B cell (primary cell): ENCODE data around the gene AP5M1.

Experiments
- EZH2 ChIP-seq: IDR thresholded peaks from 2 replicates; pipeline ENCODE4 v1.6.1; 2012; ENCODE audit warnings: borderline replicate concordance, low read depth, mild to moderate bottlenecking, moderate library complexity, low read length; ENCODE audit not compliant: insufficient read depth, poor library complexity, severe bottlenecking
- TF ChIP-seq, protein P1 (sequence below): fragments of 200-600 bp; IDR thresholded peaks from one replicate; pipeline ENCODE4 v1.8.0; 2022; ENCODE audit warnings: antibody characterized with exemption, mild to moderate bottlenecking

DNA sequence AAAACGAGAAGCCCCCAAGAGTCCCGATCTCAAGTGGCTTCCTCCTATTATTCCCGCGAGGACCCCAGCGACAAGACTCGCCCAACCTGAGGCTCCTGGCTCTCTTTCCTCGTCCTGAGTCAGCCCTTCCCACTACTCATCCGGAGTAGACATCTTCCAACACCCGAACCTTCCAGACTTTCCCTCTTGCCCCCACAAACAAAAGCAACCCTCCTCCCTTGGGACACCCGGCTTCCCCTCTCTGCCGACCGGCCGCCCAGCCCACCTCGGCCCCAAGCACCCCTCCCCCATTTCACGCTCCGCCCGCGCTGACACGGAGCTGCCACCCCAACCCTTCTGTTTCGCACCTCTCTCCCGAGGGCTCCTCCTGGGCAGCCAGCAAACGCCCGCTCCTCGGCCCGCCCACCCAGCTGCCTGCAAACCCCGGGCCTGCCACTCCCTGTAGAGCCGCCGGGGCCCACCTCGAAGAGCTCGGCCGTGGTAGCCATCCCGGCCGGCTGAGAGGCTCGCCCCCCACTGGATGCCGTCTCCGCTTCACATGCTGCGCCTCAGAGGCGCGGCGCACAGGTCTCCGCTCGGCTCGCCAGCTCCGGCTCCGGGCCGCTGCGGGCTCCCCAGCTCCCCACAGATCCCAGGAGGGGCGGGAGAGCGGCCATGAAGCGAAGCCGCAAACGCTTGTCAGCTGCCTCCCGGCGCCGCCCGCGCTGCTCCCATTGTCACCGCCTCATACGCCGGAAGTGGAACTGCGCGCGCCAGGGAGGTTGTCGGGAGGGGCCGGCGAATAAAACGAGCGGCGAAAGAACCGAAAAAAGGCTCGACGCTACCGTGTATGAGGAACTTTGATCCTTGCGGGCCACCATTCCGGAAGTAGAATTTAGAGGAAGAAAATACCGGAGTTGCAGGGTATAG is at the start of gene AP5M1, which contains the start of gene EXOC5:
- TF ChIP-seq, protein P1, sequence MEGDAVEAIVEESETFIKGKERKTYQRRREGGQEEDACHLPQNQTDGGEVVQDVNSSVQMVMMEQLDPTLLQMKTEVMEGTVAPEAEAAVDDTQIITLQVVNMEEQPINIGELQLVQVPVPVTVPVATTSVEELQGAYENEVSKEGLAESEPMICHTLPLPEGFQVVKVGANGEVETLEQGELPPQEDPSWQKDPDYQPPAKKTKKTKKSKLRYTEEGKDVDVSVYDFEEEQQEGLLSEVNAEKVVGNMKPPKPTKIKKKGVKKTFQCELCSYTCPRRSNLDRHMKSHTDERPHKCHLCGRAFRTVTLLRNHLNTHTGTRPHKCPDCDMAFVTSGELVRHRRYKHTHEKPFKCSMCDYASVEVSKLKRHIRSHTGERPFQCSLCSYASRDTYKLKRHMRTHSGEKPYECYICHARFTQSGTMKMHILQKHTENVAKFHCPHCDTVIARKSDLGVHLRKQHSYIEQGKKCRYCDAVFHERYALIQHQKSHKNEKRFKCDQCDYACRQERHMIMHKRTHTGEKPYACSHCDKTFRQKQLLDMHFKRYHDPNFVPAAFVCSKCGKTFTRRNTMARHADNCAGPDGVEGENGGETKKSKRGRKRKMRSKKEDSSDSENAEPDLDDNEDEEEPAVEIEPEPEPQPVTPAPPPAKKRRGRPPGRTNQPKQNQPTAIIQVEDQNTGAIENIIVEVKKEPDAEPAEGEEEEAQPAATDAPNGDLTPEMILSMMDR, result no peak
- no peak for TF ChIP-seq EZH2
